ENCODE data around the gene SLC26A9.

Gene SLC26A9

DNA sequence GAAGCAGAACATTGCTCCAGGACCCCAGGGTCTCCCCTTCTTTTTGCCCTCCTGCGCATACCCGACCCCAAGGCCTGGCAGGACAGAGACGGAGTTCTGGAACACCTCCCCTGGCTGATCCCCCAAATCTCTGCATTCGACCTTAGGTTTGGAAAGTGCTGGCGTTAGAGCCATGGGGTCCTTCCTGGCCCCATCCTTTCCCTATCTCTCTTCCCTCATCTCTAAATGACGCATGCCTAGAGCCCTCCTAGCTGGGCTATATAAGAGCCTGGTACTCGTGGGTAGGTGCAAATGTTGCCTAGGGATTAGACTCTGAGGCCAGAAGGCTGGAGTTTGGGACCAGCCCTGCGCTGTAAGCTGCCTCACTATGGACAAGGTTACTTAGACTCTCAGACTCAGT, 16.6 kb downstream of the SLC26A9 start:
- Histone ChIP-seq H3K23ac (ENCODE audit: low read length in 2 of 2) (no peak overlapping the region), H3K27ac (ENCODE audit: low read length, poor library complexity, severe bottlenecking) (no peak overlapping the region), H4K8ac (ENCODE audit: low read length) (no peak overlapping the region), H3K9ac (ENCODE audit: low read length) (no peak overlapping the region), H3K79me1 (replicated peaks; ENCODE audit: low read length, poor library complexity, severe bottlenecking) (no peaks in the 10 kb centered on the region), H4K91ac (ENCODE audit: low read length) (no peak overlapping the region), H2BK5ac (ENCODE audit: low read depth, low read length, poor library complexity, severe bottlenecking) (no peak overlapping the region), H3K4ac (ENCODE audit: low read depth in 1 of 2, low read length in 2 of 2) (no peak overlapping the region), H3K4me3 (ENCODE audit: insufficient read depth in 1 of 2, low read depth in 1 of 2, low read length in 2 of 2) (no peak overlapping the region), H3K9me3 (ENCODE audit: control insufficient read depth, low read length) (no peaks in the 10 kb centered on the region), H3K14ac (ENCODE audit: low read length in 2 of 2) (no peak overlapping the region), H2BK120ac (ENCODE audit: low read depth, low read length) (no peak overlapping the region), H3K4me2 (ENCODE audit: low read length, poor library complexity, severe bottlenecking) (no peak overlapping the region), H2BK12ac (ENCODE audit: low read length in 2 of 2) (no peak overlapping the region), H3K4me1 (ENCODE audit: control insufficient read depth, insufficient read depth, low read depth, low read length) (peaks cover 3% of the 10 kb centered on the region), H2BK15ac (ENCODE audit: low read depth, poor library complexity, severe bottlenecking) (no peak overlapping the region), H3K18ac (ENCODE audit: low read depth in 1 of 2, low read length in 2 of 2) (no peak overlapping the region), H3K27me3 (ENCODE audit: control insufficient read depth in 1 of 2, insufficient read depth in 1 of 2, low read length in 2 of 2) (peaks cover 9 to 10% of the 10 kb centered on the region in 2 experiments), H2AFZ (ENCODE audit: low read depth, low read length) (no peak overlapping the region), H2AK5ac (ENCODE audit: low read length, severe bottlenecking) (no peak overlapping the region), H3K36me3 (ENCODE audit: control insufficient read depth in 1 of 2, insufficient read depth in 2 of 2, low read depth in 1 of 2, low read length in 2 of 2) (no peaks in the 10 kb centered on the region)
- 91% methylated on average over 7 of the region's 8 CpGs for WGBS
- DNase-seq = no peak

DNA sequence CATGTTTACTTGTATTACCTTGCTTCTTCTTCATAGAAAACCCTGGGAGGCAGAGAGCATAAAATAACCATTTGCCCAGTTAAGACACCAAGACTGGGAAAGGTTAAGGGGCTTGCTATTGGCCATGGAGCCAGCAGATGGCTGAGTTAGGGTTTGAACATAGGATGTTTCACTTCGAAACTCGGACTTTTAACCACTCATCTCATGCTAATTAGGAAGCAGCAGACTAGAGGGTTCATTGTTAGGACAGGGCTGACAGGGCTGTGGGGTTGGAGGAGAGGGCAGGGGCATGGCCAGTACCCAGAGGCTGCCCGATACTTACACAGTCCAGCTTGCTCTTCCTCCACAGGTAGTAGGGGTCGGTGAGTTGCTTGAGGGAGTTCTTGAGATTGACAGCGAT, 17.0 kb downstream of the SLC26A9 start:
- Histone ChIP-seq H3K4me3 (ENCODE audit: insufficient read depth in 1 of 2, low read depth in 1 of 2, low read length in 2 of 2) (peak overlapping the region in 1 of 2 experiments; percentile 11), H3K9ac (ENCODE audit: low read length) (peak overlapping the region; percentile 47), H2BK15ac (ENCODE audit: low read depth, poor library complexity, severe bottlenecking) (no peak overlapping the region), H3K14ac (ENCODE audit: low read length in 2 of 2) (no peak overlapping the region), H3K36me3 (ENCODE audit: control insufficient read depth in 1 of 2, insufficient read depth in 2 of 2, low read depth in 1 of 2, low read length in 2 of 2) (no peaks in the 10 kb centered on the region), H3K79me1 (replicated peaks; ENCODE audit: low read length, poor library complexity, severe bottlenecking) (no peaks in the 10 kb centered on the region), H3K23ac (ENCODE audit: low read length in 2 of 2) (no peak overlapping the region), H2BK12ac (ENCODE audit: low read length in 2 of 2) (no peak overlapping the region), H2AFZ (ENCODE audit: low read depth, low read length) (no peak overlapping the region), H3K9me3 (ENCODE audit: control insufficient read depth, low read length) (no peaks in the 10 kb centered on the region), H2BK120ac (ENCODE audit: low read depth, low read length) (no peak overlapping the region), H4K8ac (ENCODE audit: low read length) (no peak overlapping the region), H3K18ac (ENCODE audit: low read depth in 1 of 2, low read length in 2 of 2) (no peak overlapping the region), H4K91ac (ENCODE audit: low read length) (no peak overlapping the region), H3K4me1 (ENCODE audit: control insufficient read depth, insufficient read depth, low read depth, low read length) (peaks cover 3% of the 10 kb centered on the region), H3K4me2 (ENCODE audit: low read length, poor library complexity, severe bottlenecking) (no peak overlapping the region), H2AK5ac (ENCODE audit: low read length, severe bottlenecking) (no peak overlapping the region), H3K4ac (ENCODE audit: low read depth in 1 of 2, low read length in 2 of 2) (no peak overlapping the region), H2BK5ac (ENCODE audit: low read depth, low read length, poor library complexity, severe bottlenecking) (no peak overlapping the region), H3K27ac (ENCODE audit: low read length, poor library complexity, severe bottlenecking) (no peak overlapping the region), H3K27me3 (ENCODE audit: control insufficient read depth in 1 of 2, insufficient read depth in 1 of 2, low read length in 2 of 2) (peaks cover 9 to 10% of the 10 kb centered on the region in 2 experiments)
- DNase-seq = no peak
- 98% methylated on average over 5 of the region's 5 CpGs for WGBS

DNA sequence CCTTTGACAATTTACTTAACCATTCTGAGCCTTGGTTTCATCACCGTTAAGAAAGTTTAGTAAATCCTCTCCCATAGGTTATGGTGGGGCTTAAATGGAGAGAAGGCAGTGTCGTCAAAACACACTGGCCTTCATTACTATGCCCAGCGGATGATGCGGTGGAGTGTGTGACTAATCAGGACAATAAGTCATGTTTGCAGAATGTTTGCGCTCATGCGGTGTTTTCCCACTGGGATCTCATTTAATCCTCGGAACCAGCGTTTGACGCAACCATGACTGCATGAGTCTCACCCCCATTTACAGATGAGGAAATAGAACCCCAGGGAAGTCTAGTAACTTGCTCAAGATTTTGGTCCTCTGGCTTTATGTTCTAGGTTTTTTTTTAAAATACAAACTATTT, 17.5 kb downstream of the SLC26A9 start:
- no peak overlapping the region for H4K8ac ChIP-seq (ENCODE audit: low read length)
- H3K4ac ChIP-seq (ENCODE audit: low read depth in 1 of 2, low read length in 2 of 2) = no peak overlapping the region
- H3K79me1 ChIP-seq (replicated peaks; ENCODE audit: low read length, poor library complexity, severe bottlenecking) = no peaks in the 10 kb centered on the region
- no peak overlapping the region for H3K27ac ChIP-seq (ENCODE audit: low read length, poor library complexity, severe bottlenecking)
- no peak overlapping the region for H3K18ac ChIP-seq (ENCODE audit: low read depth in 1 of 2, low read length in 2 of 2)
- WGBS = 38% methylated on average over 9 of the region's 9 CpGs
- H3K4me1 ChIP-seq (ENCODE audit: control insufficient read depth, insufficient read depth, low read depth, low read length) = peaks cover 3% of the 10 kb centered on the region
- H2AK5ac ChIP-seq (ENCODE audit: low read length, severe bottlenecking) = no peak overlapping the region
- H3K4me3 ChIP-seq (ENCODE audit: insufficient read depth in 1 of 2, low read depth in 1 of 2, low read length in 2 of 2) = peak overlapping the region in 1 of 2 experiments; percentile 11
- H2BK5ac ChIP-seq (ENCODE audit: low read depth, low read length, poor library complexity, severe bottlenecking) = no peak overlapping the region
- H2BK12ac ChIP-seq (ENCODE audit: low read length in 2 of 2) = no peak overlapping the region
- no peak overlapping the region for H3K23ac ChIP-seq (ENCODE audit: low read length in 2 of 2)
- H3K36me3 ChIP-seq (ENCODE audit: control insufficient read depth in 1 of 2, insufficient read depth in 2 of 2, low read depth in 1 of 2, low read length in 2 of 2) = no peaks in the 10 kb centered on the region
- H3K4me2 ChIP-seq (ENCODE audit: low read length, poor library complexity, severe bottlenecking) = no peak overlapping the region
- H4K91ac ChIP-seq (ENCODE audit: low read length) = no peak overlapping the region
- H3K9me3 ChIP-seq (ENCODE audit: control insufficient read depth, low read length) = no peaks in the 10 kb centered on the region
- H2BK15ac ChIP-seq (ENCODE audit: low read depth, poor library complexity, severe bottlenecking) = no peak overlapping the region
- peak; percentile 85 for DNase-seq
- no peak overlapping the region for H2BK120ac ChIP-seq (ENCODE audit: low read depth, low read length)
- peak overlapping the region; percentile 69 for H3K9ac ChIP-seq (ENCODE audit: low read length)
- H3K27me3 ChIP-seq (ENCODE audit: control insufficient read depth in 1 of 2, insufficient read depth in 1 of 2, low read length in 2 of 2) = peaks cover 9 to 10% of the 10 kb centered on the region in 2 experiments
- no peak overlapping the region for H3K14ac ChIP-seq (ENCODE audit: low read length in 2 of 2)
- H2AFZ ChIP-seq (ENCODE audit: low read depth, low read length) = no peak overlapping the region

DNA sequence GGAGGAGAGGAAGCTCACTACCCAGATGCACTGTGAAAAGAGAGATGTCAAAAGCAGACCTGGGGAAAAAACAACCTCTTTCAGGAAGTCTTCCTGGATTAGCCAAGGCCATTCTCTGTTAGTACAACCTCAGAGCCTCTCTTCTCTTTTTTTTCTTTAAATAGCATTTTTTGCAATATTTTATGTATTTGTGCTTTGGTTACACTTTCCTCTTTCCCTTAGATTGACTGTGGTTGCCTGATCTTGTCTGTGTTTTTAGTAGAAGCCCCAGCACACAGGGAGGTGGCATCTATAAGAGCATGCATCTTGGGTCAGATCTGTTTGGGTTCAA, 18.8 kb downstream of the SLC26A9 start:
- Histone ChIP-seq H3K36me3 (ENCODE audit: control insufficient read depth in 1 of 2, insufficient read depth in 2 of 2, low read depth in 1 of 2, low read length in 2 of 2) (no peaks in the 10 kb centered on the region), H3K14ac (ENCODE audit: low read length in 2 of 2) (no peak overlapping the region), H4K91ac (ENCODE audit: low read length) (no peak overlapping the region), H2BK5ac (ENCODE audit: low read depth, low read length, poor library complexity, severe bottlenecking) (no peak overlapping the region), H4K8ac (ENCODE audit: low read length) (no peak overlapping the region), H3K23ac (ENCODE audit: low read length in 2 of 2) (no peak overlapping the region), H3K79me1 (replicated peaks; ENCODE audit: low read length, poor library complexity, severe bottlenecking) (no peaks in the 10 kb centered on the region), H3K4me3 (ENCODE audit: insufficient read depth in 1 of 2, low read depth in 1 of 2, low read length in 2 of 2) (no peak overlapping the region), H3K4ac (ENCODE audit: low read depth in 1 of 2, low read length in 2 of 2) (no peak overlapping the region), H3K9me3 (ENCODE audit: control insufficient read depth, low read length) (no peaks in the 10 kb centered on the region), H2AFZ (ENCODE audit: low read depth, low read length) (no peak overlapping the region), H3K4me2 (ENCODE audit: low read length, poor library complexity, severe bottlenecking) (no peak overlapping the region), H3K27ac (ENCODE audit: low read length, poor library complexity, severe bottlenecking) (no peak overlapping the region), H2BK120ac (ENCODE audit: low read depth, low read length) (no peak overlapping the region), H2BK15ac (ENCODE audit: low read depth, poor library complexity, severe bottlenecking) (no peak overlapping the region), H2BK12ac (ENCODE audit: low read length in 2 of 2) (no peak overlapping the region), H2AK5ac (ENCODE audit: low read length, severe bottlenecking) (no peak overlapping the region), H3K27me3 (ENCODE audit: control insufficient read depth in 1 of 2, insufficient read depth in 1 of 2, low read length in 2 of 2) (peaks cover 4% of the 10 kb centered on the region in 2 experiments), H3K18ac (ENCODE audit: low read depth in 1 of 2, low read length in 2 of 2) (no peak overlapping the region), H3K4me1 (ENCODE audit: control insufficient read depth, insufficient read depth, low read depth, low read length) (peaks cover 3% of the 10 kb centered on the region), H3K9ac (ENCODE audit: low read length) (no peak overlapping the region)
- no peak for DNase-seq
